HTERT RPE-1 (cell line): ENCODE data around the gene ZNF571.

ENCODE experiments used
- in situ Hi-C: fragments of 300-500 bp; cut with MboI; formaldehyde crosslinking; loops from 4 replicates; pipeline ENCODE4 v1.14.3; 2020; ENCODE audit warnings: low sequenced_read_pairs

Gene ZNF571

DNA sequence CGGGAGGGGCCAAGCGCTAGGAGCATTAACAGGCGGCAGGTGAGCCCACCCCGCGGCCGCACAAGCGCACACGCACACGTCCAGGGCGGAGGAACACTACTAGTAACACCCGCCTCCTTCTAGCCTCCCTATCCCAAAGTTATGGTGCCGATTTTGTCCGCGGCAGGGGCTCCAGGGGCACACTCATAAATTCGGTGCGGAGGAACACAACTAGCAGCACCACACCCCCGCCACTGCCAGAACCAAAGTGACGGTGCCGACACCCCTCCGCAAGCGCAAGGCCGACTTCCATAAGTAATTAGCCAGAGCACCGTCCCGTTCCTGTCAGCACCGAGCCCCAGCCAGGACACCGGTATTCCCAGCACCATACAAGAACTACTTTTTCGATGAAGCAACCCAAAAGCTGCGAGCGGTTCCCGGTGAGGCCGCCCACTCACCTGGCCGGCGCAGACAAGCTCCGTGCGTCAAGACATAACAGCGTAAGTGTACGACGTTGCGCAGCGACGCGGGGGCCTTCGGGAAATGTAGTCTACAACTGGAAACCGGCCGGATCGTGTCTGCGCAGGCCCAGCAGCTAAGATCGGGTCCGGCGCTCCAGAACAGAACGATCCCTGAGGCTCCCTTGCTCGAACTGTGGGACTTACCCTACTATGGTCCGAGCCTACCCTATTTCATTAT, at the start of gene ZNF571, which contains the start of gene ZNF540:
Gene ZNF571 (minus strand): TSS at position 489 of the 678 bp plus-strand sequence. CDS start 8,116 bp downstream, outside the sequence.
Gene ZNF540 (plus strand): TSS at position 573 of the 678 bp plus-strand sequence. CDS start 3,572 bp downstream, outside the sequence.
- in situ Hi-C loops: no loop called here

- in situ Hi-C loops: no loop called here
Measured at GRCh38 chr19:37635076-37636056, 40.8 kb upstream of the ZNF571 start.

- in situ Hi-C loops: no loop called here
Measured at GRCh38 chr19:37594982-37595382, 390 bp upstream of the ZNF571 start.

DNA sequence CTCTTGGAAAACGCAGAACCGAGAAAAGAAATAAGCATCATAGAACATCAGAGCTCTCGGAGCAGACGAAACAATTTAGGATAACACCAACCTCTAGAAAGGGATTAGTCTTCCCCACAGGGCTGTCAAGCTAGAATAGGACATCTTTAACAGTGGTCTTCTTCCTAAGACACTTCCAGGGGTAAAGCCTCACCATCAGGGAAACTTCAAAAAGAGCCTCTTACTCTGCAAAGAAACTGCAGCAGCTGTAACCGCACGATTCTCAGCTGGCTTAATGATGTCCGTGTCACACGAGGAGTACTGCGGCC, 642 bp downstream of the ZNF571 start:
- in situ Hi-C loops: no loop called here

DNA sequence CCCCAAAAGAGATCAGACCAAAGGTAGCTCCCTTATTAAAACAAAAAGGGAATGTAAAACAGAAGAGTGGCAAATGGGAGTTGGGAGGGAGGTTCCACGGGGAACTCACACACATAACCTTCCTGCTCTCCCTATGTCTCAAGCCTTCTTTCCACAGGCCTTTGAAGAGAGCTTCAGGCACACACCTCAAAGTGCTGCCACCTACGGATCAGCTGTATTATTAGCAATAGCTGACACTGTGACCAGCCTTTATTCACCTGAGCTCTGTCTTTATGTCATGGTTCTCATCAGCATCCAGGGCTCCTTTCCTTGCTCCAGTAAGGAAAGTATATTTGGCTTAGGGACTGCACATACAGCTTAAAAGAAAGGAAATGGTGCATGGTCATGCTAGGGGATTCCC, 11.3 kb downstream of the ZNF571 start:
- in situ Hi-C loops: no loop called here

GRCh38 chr19:37572203-37572602, 22.4 kb downstream of the ZNF571 start:
- in situ Hi-C loops: no loop called here

DNA sequence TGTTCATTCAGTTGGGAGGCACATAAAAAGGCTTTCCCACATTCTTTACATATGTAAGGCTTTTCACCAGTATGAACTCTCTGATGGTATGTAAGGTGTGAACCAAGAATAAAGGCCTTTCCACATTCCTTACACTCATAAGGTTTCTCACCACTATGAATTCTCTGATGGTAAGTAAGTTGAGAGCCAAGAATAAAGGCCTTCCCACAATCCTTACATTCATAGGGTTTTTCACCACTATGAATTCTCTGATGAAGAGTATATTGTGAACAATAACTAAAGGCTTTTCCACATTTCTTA, 29.3 kb downstream of the ZNF571 start:
- in situ Hi-C loops: no loop called here

DNA sequence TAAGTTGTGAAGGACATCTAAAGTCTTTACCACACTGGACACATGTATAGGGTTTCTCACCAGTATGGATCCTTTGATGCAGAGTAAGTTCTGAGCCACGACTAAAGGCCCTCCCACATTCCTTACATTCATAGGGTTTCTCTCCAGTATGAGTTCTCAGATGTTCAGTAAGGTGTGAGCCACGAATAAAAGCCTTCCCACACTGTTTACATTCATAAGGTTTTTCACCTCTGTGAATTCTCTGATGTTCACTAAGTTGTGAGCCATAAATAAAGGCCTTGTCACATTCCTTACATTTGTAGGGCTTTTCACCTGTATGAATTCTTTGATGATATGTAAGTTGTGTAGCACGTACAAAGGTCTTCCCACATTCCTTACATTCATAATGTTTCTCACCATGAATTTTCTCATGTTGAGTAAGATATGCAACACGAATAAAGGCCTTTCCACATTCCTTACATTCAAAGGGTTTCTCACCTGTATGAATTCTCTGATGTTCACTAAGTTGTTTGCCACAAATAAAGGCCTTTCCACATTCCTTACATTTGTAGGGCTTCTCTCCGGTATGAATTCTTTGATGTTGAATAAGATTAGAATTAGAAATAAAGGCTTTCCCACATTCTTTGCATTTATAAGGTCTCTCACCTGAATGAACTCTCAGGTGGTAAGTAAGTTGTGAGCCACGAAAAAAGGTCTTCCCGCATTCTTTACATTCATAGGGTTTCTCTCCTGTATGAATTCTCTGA, 29.8 kb downstream of the ZNF571 start:
- in situ Hi-C loops: no loop called here

DNA sequence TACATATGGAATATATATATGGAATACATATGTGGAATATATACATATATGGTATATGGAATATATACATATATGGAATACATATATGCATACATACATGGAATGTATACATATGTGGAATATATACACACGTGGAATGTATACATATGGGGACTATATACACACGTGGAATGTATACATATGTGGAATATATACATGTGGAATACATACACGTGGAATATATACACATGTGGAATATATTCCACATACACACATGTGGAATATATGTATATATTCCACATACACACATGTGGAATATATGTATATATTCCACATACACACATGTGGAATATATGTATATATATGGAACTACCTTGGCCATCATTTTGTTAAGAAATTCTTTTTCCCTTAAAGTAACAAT, 31.1 kb downstream of the ZNF571 start:
- in situ Hi-C loops: no loop called here

DNA sequence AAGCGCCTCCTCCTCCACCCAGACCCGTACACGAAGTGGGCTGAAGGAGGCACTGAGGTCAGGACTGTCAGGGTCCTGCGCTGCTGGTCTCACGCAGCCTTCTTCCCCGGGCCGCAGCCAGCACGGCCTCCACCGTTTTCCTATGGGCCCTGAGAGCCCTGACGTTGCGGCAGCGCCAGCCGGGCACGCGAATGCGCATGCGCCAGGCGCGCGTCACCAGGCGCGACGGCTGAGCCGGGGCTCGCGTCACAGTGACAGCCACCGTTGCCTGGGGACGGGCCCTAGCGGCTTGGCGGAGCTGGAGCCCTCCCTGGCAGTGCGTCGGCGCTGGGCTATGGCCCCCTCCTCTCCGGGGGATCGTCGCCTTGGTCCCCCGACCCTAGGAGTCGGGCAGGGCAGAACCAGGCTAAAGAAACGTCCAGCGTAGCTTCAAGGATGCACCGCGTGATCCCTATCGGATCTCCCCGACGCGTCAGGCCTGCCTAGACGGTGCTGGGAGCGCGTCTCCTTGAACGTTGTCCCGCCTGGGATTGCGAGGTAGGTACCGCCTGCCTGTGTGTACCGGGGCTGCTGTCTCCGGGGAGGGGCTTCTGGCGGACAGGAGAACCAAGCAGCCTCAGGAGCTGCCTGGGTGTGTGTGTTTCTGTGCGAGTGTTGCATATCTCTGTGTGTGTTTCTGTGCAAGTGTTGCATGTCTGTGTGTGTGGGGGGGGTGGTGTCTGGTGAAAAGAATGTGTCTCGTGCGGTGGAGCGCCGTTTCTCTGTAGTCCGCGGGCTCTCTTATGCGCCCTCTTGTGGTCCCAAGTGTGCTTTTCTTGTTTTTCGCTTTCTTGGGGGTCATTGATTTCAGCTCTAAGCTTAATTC, 43.2 kb downstream of the ZNF571 start:
- in situ Hi-C loops: no loop called here

DNA sequence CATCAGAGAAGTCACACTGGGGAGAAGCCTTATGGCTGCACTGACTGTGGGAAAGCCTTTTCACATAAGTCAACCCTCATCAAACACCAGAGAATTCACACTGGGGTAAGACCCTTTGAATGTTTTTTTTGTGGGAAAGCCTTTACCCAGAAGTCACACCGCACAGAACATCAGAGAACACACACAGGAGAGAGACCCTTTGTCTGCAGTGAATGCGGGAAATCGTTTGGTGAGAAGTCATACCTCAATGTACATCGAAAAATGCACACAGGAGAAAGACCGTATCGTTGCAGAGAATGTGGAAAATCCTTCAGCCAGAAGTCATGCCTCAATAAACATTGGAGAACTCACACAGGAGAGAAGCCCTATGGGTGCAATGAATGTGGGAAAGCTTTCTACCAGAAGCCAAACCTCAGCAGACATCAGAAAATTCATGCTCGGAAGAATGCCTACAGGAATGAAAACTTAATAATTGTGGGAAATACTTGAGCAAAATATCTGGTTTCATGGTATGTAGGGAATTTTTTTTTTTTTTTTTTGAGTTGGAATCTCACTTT, 57.1 kb downstream of the ZNF571 start:
- in situ Hi-C loops: no loop called here

DNA sequence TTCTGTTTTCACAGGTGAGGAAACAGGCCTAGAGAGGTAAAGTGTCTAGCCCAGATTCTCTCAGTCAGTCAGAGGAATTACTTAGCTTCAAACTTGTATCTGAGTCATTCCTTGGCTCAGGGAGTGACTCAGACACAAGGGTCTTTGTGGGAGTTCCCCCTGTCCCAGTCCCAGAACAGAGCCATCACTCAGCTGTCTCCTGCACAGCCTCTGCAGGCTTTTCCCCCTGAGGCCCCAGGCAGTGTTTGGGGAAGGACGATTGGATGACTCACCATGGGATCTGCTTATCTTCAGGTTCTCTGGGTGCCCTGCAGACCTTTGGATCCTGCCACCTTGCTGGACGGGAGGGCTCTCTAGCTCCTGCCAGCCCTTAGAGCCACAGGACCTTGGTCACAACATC, 74.7 kb downstream of the ZNF571 start:
- in situ Hi-C loops: no loop called here
